GM12872 (cell line): ENCODE measurements around the gene IQGAP3.

ENCODE experiments used
- CTCF ChIP-seq: IDR thresholded peaks from 3 replicates; pipeline ENCODE4 v1.5.1; 2011; ENCODE audit warnings: low read depth, mild to moderate bottlenecking, low read length, moderate library complexity; ENCODE audit not compliant: insufficient read depth

IQGAP3 gene, protein sequence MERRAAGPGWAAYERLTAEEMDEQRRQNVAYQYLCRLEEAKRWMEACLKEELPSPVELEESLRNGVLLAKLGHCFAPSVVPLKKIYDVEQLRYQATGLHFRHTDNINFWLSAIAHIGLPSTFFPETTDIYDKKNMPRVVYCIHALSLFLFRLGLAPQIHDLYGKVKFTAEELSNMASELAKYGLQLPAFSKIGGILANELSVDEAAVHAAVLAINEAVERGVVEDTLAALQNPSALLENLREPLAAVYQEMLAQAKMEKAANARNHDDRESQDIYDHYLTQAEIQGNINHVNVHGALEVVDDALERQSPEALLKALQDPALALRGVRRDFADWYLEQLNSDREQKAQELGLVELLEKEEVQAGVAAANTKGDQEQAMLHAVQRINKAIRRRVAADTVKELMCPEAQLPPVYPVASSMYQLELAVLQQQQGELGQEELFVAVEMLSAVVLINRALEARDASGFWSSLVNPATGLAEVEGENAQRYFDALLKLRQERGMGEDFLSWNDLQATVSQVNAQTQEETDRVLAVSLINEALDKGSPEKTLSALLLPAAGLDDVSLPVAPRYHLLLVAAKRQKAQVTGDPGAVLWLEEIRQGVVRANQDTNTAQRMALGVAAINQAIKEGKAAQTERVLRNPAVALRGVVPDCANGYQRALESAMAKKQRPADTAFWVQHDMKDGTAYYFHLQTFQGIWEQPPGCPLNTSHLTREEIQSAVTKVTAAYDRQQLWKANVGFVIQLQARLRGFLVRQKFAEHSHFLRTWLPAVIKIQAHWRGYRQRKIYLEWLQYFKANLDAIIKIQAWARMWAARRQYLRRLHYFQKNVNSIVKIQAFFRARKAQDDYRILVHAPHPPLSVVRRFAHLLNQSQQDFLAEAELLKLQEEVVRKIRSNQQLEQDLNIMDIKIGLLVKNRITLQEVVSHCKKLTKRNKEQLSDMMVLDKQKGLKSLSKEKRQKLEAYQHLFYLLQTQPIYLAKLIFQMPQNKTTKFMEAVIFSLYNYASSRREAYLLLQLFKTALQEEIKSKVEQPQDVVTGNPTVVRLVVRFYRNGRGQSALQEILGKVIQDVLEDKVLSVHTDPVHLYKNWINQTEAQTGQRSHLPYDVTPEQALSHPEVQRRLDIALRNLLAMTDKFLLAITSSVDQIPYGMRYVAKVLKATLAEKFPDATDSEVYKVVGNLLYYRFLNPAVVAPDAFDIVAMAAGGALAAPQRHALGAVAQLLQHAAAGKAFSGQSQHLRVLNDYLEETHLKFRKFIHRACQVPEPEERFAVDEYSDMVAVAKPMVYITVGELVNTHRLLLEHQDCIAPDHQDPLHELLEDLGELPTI (N-terminal part only)

GRCh38 chr1:156571919-156572662, at the start of gene IQGAP3:
Gene IQGAP3, minus strand, starts transcription at chr1:156572565. Its CDS starts 36 bp downstream, at chr1:156572529.
- TF ChIP-seq CTCF, result no peak

DNA sequence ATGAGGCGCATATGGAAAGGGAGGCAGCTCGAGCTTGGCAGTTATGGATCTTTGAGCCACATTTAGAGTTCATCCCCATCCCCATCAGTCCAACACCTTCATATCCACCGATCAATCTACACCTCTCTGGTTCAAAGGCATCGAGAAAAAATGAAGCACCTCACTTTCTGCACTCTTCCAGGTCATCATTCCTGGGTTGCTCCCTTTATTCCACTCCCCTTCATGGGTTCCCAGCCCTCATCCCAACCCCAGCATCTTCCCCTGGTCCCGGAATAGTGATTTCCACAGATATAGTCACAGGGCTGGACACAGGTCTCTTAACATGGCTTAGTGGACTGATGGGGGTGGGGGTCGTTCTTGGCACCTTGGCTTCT, 47.2 kb upstream of the IQGAP3 start:
- TF ChIP-seq CTCF, result no peak

DNA sequence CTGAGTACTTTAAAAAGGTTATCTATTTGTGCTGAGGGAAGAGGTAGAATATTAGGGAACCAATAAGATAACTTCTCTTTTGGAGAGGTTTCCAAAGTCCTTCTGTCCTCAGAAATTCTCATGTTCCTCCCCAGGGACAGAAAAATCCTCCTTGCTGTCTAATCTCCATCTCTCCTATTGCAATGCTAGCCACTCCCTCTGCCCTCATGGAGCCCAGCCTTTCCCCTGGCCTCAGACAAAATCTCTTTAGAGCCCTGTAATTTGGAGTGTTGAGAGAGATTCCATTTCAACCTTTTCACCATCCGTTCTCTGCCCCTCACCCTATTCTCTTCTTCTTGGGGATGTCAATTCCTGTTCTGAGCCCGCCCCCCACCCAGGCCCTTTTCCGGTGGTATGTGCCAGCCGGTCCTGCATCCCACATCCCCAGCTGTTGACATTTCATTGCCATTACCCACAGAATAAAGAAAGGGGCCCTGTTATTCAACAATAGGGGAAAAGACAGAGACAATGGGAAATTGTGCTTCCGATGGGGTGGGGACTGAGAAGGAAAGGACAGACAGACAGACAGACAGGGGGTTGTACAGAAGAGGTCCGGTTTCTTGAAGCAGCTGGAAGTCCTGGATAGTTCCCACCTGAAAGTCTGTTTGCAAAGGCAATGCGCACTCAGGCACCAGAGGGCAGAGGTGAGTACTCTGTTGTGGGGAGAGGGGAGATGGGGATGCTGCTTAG, 46.7 kb upstream of the IQGAP3 start, which contains the start of gene HAPLN2:
TSS of gene HAPLN2 (plus strand) at position 563 of the 729 bp plus-strand sequence. CDS start 4,076 bp downstream, outside the sequence.
- TF ChIP-seq CTCF, result peak; percentile 70

DNA sequence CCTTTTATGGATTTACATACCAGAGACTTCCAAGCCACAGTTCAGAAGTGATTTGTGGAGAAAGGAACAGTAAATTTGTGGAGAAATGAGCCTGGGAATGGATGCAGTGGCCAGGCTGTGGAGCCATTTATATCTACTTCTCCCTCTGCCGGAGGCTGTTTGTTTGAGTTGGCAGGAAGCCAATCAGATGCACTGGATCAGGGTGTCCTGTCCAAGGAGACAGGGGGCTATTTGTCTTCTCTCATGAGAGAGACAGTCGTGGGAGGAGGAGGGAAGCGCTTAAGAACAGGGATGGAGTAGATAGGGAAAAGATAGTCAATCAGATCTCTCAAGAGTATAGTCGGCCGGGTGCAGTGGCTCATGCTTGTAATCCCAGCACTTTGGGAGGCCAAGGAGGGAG, 44.1 kb upstream of the IQGAP3 start:
- TF ChIP-seq CTCF, result no peak

DNA sequence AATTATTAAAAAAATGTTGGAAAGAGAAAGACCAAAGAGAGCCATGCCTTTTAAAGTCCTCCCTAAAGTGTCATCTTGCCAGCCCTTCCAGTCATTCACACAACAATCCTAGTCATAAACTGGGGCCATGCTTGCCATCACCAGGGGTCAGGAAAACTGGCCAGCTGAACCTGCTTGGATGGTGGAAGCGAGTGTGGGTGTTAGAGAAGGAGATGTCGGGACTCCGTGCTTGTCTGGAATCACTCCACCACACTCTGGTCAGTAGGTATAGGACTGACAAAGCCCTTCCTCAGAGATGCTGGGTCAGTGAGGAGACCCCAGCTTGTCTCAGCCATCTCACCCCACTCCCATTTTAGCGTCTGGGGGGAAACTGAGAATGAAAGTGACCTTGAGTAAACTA, 43.6 kb upstream of the IQGAP3 start:
- no peak for TF ChIP-seq CTCF

- no peak for TF ChIP-seq CTCF
Observed at GRCh38 chr1:156612666-156613065, 40.3 kb upstream of the IQGAP3 start.
